HG02588 (cell line): ENCODE data around the gene PARVB.

Experiments
- ATAC-seq: cut with Tn5 transposase; IDR thresholded peaks from one replicate; pipeline ENCODE4 v1.9.1; 2021; ENCODE audit warnings: mild to moderate bottlenecking, moderate library complexity; ENCODE audit not compliant: unreplicated experiment

PARVB gene

GRCh38 chr22:44025171-44026065, 1.3 kb downstream of the PARVB start:
- peak; percentile 42 for ATAC-seq

GRCh38 chr22:44026066-44026629, 2.0 kb downstream of the PARVB start:
- no peak for ATAC-seq

GRCh38 chr22:44026630-44027511, 2.8 kb downstream of the PARVB start:
- ATAC-seq = peak; percentile 50

GRCh38 chr22:44028091-44028490, 4.0 kb downstream of the PARVB start:
- no peak for ATAC-seq

GRCh38 chr22:44029069-44029468, 5.0 kb downstream of the PARVB start:
- no peak for ATAC-seq

- ATAC-seq = no peak
These were observed 6.1 kb downstream of the PARVB start for GRCh38 chr22:44030051-44030701.

- ATAC-seq = no peak
These were observed 6.6 kb downstream of the PARVB start for GRCh38 chr22:44030702-44031082.

GRCh38 chr22:44031158-44031952, 7.3 kb downstream of the PARVB start:
- ATAC-seq = no peak

- ATAC-seq = no peak
These were observed 8.1 kb downstream of the PARVB start for GRCh38 chr22:44032126-44032730.

- no peak for ATAC-seq
These were observed 9.2 kb downstream of the PARVB start for GRCh38 chr22:44033287-44033686.

GRCh38 chr22:44033694-44034093, 9.6 kb downstream of the PARVB start:
- no peak for ATAC-seq

- no peak for ATAC-seq
These were observed 13.6 kb downstream of the PARVB start for GRCh38 chr22:44037519-44038375.

- no peak for ATAC-seq
These were observed 15.6 kb downstream of the PARVB start for GRCh38 chr22:44039566-44040171.

- ATAC-seq = peak; percentile 62
These were observed 18.4 kb downstream of the PARVB start for GRCh38 chr22:44042249-44043218.

GRCh38 chr22:44045145-44045544, 21.0 kb downstream of the PARVB start:
- no peak for ATAC-seq

- ATAC-seq = no peak
These were observed 22.5 kb downstream of the PARVB start for GRCh38 chr22:44046485-44047141.

GRCh38 chr22:44047891-44048301, 23.8 kb downstream of the PARVB start:
- ATAC-seq = no peak
